HUDEP-2 (cell line): ENCODE results near the gene PTTG1IP.
"Not testable (repeated sequence)": the region's sequence is repeated elsewhere in the genome, so short reads cannot be mapped to it uniquely, and the experiment has no call there.

Experiments used
- DNase-seq, 76 experiments: peaks; one replicate each; lab custom pipeline; 2025; ENCODE audit not compliant: unreplicated experiment in 76 of 76; lab: John Stamatoyannopoulos, UW

PTTG1IP gene

DNA sequence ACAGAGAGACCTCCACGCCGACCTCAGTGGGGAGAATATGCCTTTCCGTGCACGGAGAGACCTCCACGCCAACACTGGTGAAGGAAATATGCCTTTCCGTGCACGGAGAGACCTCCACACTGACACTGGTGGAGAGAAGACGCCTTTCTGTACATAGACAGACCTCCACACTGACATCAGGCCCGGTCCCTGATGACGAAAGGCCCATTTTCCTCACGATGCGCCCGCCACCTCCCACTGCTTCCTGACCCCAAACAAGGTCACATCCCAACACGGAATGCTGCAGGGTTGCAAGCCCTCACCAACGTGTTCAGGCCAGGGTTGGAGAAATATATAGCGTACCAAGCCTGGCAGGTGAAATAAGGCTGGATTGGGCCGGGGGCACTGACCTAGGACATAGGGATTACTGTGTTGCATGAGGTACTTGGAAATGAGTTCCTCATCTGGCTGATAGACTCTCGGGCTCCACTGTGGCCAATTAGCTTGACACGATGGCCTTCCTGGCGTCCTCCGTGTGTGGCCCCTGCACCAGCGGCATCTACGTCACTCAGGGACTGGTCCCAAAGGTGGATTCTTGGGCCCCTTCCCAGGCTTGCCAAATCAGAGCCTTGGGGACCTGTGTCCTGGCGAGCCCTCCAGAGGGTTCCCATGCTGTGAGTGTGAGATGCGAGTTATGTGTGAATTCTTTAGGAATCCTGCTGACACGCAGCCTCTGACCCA lies 39.1 kb downstream of the PTTG1IP start:
- DNase-seq, result no peak

DNA sequence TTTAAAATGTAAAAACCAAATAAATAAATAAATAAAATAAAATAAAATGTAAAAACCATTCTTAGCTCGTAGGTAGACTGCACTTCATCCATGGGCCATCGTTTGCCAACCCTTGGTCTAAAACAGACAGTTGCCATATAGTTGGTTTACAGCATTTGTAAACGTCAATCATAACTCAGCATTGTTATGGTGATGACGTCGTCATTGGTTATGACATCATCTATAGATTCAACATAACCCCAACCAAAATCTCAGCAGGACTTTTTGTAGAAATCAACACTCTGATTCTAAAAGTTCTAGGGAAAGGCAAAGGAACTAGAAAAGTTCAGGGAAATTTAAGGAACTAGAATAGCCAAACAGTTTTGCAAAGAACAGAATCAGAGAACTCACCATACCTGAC lies 39.8 kb downstream of the PTTG1IP start:
- DNase-seq, result no peak

DNA sequence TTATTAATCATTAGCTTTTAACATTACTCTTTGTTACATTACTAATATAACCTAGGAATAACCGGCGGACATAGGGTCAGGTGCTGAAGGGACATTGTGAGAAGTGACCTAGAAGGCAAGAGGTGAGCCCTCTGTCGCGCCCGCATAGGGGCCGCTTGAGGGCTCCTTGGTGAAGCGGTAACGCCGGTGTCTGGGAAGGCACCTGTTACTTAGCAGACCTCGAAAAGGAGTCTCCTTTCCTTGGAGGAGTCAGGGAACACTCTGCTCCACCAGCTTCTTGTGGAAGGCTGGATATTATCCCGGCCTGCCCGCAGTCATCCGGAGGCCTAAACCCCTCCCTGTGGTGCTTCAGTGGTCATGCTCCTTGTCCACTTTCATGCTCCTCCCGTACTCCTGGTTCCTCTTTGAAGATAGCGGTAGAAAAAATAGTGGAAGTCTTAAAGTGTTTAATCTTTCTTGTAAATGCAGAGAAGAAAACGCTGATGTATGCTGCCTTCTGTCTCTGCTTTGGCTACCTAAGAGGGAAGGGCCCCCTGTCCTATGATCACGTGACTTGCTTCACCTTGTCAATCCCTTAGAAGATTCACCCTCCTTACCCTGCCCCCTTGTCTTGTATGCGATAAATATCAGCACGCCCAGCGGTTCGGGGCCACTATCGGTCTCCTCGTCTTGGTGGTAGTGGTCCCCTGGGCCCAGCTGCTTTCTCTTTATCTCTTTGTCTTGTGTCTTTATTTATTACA lies 40.8 kb downstream of the PTTG1IP start:
- not testable (repeated sequence) for DNase-seq

DNA sequence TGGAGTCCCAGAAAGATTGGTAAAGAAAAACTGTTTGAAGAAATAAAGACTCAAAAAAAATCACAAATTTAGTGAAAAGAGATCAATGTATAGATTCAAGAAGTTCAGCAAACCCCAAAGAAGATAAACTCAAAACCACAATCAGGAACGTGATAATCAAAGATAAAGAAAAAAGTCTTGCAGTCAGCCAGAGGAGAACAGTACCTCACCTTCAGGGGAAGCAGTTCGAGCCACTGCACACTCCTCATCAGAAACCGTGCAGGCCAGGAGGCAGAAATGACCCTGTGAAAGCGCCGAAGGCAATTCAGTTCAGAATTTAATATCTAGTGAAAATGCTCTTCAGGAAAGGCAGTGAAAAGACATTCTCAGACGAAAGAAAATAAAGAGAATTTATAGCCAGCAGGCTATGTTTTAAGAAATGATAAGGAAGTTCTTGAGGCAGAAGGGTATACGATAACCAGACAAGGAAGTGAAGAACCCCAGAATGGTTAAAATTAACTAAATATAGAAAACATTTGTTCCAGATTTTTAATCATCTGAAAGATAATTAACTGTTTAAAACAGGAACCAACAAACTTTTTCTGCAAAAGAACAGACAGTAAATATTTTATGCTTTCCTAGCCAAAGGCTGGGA lies 42.1 kb downstream of the PTTG1IP start:
- peak in 2 of 76 experiments; percentile 11 to 19 for DNase-seq

DNA sequence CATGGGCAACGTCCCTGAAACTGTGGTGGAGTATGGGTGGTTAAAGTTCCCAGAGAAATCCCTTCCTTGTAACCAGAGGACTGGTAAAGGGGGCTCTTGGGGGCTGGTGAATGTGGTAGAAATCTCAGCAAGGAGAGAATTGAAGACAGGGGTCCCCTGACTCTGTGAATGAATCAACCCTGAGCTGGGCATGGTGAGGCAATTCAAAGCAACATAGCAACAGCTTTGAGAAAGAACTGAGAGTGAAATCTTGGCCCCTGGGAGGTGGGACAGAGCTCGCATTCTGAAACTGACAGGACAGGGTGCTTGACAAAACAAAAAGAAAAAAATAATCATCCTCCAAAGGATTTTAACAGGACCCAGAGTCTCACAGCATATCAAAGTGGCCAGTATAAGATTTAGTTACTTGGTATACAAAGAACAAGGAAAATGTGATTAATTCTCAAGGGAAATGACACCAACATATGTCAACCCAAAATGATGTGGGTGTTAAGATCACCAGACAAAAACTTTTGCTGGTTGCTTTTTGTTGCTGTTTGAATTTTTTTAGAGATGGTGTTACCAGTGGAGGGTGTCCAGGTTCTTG lies 43.9 kb downstream of the PTTG1IP start:
- DNase-seq, result no peak

DNA sequence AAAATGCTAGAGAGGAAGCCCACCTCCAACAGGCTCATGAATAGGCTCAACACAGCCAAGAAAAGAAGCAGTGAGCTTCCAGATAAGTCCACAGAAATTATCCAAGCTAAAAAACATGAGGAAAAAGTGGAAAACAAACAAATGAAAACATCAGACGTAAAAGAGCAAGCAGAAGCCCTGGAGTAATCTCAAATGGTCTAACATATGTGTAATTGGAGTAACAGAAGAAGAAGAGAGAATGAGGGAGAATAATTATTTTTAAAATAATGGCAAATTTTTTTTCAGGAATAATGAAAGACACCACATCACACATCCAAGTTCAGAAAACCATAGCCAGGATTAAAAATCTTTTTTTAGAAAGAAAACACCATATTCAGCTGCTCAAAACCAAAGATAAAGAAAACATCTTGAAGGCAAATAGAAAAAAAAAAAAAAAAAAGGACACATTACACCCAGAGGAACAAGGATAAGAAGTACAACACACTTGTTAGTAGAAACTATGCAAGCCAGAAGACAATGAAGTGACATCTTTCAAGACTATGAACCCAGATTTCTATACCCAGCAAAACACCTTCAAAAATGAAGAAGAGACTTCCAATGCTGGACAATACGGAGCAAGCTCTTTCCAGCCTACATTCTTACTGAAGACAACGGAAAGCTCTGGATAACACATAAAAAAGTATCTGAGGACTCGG lies 45.0 kb downstream of the PTTG1IP start:
- no peak for DNase-seq

DNA sequence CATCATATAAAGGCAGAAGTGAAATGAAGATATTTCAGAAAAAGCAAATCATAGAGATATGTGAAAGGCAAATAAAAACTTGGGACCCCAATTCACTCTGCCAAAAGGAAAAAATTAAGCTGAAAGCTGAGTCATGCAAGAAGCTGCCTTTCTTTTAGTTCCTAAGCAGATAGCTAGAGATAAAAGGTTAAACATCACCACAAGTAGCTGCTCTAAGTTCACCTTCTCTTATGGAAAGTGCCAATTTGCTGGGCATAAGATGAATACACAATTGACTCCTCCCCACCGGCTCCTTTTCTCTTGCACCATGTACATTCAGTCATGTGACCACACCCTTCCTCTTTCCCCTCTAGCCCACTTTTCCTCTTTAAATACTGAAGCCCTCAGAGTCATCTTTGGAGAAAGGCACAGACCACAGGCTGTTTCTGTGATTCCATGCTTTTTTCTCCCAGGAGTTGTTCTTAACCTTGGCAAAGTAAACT lies 50.3 kb downstream of the PTTG1IP start:
- no peak for DNase-seq

DNA sequence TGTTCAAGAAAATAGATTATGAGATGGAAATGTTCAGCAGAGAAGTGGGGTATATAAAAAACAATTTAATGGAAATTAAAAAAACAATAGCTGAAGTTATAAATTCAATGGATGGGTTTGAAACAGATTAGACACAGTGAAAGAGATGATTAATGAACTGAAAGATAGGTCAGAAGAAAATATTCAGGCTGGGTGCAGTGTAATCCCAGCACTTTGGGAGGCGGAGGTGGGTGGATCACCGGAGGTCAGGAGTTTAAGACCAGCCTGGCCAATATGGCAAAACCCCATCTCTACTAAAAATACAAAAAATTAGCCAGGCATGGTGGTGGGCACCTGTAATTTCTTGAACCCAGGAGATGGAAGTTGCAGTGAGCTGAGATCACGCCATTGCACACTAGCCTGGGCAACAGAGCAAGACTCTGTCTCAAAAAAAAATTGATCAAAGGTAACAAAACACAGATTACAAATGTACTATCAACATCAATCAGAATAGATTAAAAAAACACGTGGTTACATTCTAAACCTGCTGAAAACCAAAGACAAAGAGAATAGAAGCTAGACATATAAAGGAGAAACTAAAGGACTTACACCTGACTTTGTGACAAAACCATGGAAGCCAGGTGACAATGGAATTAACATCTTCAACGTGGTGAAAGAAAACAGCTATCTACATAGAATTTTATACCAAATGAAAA lies 50.9 kb downstream of the PTTG1IP start:
- no peak for DNase-seq

DNA sequence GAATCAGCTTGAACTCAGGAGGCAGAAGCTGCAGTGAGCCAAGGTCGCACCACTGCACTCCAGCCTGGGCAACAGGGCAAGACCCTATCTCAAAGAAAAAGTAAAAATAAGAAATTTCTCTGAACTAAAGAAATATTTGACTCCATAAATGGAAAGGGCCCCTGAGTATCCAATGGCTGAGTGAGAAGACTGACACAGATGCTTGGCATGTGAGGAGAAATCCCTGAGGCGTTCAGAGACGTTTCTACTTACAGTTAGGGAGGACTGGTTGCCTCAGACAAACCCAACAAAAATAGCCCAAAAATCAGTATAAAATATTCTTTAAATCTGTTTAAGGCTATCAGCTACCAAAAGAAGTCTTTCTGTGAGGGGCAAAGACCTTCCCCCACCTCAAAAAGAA lies 52.6 kb downstream of the PTTG1IP start:
- DNase-seq, result no peak

DNA sequence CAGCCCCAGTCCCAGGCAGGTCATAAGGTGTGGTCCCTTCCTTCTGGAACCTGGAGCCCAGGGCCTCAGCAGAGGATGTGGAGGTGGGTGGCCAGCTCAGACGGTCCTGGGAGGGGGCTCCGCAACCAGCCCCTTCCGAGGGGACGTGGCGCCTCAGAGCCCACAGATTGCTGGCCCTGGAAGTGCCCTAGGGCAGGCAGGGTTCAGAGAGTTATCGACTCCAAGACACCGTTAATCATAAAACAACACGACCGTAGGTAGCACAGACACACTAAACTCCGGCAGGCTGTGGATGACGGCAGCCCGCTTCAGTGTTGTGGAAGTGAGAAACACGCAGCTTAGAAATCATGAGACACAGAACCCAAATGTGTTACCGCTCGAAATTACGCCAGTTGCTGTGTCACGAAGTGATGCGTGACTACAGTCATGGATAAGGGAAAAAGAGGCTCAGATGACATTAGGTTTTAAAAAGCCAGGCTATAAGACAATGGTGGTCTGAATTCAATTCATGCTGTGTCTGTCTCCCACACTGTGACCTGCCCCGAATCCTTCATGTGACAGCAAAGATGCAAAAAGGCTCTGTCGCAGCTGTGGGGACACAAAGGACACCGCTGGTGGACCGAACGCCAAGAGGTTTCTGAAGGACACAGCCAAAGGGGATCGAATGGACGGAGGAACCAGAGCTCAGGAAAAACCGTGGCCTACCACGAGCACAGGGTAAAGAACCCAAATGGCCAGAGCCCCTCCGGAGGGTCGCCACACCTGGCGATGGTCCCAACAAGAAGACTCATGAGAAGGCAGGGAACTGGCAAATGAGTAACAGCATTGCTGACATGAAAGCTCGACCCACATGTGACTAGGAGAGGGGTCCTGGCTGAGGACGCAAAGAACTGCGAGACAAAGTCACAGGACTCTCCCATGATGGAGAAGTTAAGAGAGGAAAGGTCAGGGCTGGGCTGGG lies 53.9 kb downstream of the PTTG1IP start:
- no peak for DNase-seq

DNA sequence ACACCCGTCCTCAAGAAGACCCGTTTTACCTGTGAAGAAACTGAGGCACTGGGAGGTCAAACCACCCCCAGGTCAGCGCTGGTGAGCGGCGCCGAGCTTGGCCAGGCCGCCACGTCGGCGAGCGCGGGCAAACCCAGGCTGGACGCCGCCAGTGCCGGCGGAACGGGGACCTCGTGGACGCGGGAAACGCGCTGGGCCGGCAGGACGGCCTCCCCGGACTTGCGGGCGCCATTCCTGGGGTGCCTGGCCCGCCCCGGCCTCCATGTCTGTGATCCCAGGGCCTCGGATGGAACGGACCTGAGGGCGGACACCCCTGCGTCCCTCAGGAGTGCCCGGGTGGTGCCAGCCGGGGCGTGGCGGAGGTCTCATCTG lies 54.9 kb downstream of the PTTG1IP start:
- DNase-seq, result no peak

DNA sequence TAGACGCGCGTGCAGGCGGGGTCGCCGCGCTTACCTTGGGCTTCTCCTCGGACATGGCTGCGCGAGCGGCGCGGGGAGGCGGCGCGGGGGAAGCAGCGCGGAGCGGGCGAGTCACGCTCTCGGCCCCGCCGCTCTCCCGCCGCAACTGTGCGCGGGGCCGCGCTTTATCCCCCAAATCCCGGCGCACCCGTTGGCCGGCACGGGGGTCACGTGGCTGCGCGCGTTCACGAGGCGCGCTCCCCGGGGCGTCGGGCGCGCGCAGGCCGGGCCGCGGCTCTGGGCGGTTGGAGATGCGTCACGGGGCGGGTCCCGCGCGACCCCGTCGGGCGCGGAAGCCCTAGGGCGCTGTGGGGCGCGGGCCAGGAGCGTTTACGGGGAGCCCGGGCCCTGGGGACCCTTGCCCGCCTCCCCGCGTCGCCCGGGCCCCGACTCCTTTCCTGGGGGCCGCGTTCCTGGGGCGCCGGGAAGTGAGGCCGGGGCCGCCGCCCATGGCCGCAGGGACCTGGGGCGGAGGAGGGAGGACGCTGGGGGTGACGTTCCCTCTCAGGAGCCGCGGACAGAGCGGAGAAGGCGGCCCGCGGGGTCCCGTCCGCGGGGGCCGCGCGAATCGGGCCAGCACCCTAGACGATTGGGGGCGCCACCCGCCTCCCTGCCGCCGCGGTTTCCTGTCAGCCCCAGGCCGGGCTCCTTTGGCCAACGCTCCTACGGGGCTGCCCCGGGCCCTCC lies 55.4 kb downstream of the PTTG1IP start, which contains the start of gene SUMO3:
SUMO3 (minus strand) TSS at position 149 of the 726 bp plus-strand sequence; CDS start at position 55, 94 bp downstream.
- peak in 70 of 76 experiments; percentile 49 to 91 (median 80) for DNase-seq

DNA sequence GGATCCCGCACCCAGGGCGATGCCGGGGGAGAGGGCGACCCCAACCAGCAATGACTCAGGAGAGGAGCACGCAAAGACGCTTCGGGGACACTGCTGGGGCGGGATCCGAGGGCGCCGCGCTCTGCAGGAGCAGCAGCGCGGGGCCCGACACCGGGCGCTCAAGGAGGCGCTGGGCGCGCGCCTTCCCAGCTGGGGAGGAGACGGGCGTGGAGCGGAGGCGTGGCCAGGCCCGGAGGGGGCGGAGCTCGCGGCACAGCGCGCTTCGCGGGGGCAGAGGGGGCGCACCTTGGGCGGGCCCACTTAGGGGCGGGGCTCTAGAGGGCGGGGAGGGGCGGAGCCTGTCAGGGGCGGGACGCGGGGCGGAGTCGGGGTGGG lies 56.0 kb downstream of the PTTG1IP start:
- peak in 73 of 76 experiments; percentile 51 to 98 (median 92) for DNase-seq

DNA sequence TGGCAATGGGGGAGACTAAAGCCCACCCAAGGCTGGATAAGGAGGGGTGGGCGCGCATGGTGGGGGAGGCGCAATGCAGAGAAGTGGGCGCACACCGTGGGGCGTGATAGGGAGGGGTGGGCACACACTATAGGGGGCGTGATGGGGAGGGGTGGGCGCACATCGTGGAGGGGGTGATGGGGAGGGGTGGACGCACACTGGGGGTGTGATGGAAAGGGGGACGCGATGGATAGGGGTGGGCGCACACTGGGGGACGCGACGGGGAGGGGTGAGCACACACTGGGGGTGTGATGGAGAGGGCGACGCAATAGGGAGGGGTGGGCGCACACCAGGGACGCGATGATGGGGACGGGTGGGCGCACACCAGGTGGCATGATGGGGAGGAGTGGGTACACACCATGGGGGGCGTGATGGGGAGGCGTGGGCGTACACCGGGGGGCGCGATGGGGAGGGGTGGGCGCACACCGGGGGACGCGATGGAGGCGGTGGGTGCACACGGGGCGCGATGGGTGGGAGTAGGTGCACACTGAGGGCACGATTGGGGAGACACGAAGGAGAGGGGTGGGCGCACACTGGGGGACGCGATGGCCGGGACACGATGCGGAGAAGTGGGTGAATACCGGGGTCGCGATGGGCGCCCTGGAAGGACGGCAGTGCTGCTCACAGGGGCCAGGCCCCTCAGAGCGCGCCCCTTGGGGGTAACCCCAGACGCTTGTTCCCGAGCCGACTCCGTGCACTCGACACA lies 56.6 kb downstream of the PTTG1IP start:
- no peak for DNase-seq

DNA sequence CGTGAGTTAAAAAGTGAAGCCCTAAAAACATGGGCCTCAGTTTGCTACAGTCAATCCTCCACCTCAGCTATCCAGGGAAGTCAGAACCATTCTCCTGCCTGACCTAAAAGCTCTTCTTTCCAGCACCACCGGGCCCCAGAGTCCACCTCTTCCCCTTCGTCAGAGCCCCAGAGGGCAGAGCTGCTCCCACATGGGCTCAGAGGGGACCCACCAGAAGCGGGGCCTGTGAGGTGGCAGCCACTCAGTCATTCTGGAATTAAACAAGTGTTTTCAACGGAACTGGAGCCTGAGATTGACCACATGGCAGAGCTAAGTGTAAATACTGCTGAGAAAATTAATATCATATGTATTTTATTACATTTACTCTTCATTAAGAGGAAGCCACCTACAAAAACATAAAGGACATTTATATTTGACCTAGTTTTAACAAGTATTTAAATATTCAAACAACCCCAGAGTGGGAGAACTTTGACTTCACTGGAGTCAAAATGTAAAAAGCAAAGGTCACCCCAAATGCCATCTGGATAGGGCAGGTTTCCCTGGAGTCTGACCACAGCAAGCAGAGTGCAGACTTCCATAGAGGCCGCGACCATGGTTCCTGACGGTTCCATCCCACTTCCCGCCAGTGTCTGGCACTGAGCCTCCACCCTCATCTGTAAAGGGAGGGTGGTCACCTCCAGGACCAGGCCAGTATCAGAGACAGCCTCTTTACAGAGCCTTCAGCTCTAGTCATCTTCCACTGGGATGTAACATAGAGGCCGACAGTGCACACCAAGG lies 57.5 kb downstream of the PTTG1IP start:
- DNase-seq, result no peak

DNA sequence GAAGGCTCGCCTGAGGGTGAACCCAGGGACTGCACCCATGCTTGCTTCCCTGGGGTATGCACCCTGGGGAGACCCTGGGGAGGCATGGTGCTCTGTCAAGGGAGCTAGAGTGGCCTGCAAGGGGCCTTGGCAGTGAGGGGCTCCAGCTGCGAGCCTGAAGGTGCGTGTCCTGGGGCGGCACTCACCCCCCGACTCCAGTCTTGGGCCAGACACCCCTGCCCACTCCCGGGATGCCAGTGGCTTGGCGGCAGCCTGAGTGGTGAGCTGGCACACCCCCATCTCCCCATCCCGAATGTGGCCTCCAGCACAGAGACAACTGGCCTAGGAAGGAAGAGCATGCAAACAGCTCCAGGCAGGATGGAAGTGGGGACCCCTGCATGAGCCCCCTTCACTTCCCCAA lies 58.3 kb downstream of the PTTG1IP start:
- DNase-seq, result no peak

DNA sequence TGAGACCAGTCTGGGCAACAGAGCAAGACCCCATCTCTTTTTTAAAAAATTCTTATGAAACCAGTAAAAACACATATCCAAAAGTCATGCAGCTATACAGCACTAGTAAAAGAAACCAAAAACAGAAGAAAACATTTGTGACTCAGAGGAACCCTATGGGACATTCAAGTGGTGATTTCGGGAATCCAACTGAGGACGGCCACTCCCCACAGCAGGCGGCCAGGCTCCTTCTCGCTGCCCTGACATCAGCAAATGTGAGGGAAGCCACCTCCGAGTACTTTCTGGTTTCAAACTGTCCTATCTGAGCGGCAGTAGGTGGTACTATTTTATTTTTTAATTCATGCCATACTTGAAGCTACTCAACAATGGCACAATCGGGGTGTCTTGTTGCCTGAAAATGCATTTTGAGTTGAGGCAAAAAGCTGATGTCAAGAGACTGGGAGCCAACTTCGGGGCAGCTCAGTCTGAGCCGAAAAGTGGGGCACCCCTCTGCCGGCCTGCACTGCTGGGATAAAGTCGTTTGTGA lies 58.9 kb downstream of the PTTG1IP start:
- DNase-seq, result no peak
